Transverse colon (tissue), 3 donors: ENCODE results near the gene DOCK9.

Source experiments
- EP300 ChIP-seq: sonication (generic); formaldehyde crosslinking; IDR thresholded peaks from one replicate; pipeline ENCODE4 v1.6.1; 2017; ENCODE audit warnings: antibody characterized with exemption, low read depth
- POLR2A ChIP-seq: fragments of 450-650 bp; IDR thresholded peaks from one replicate; pipeline ENCODE4 v1.6.1; 2016; ENCODE audit warnings: antibody characterized with exemption, mild to moderate bottlenecking, moderate library complexity
- TF ChIP-seq, protein P1 (sequence below), 5 experiments: fragments of 200-600 bp in 3 of 5; fragments of 450-650 bp in 2 of 5; sonication (generic) in 3 of 5; IDR thresholded peaks; 1 replicate in 2 of 5; 2 replicates in 3 of 5; pipeline ENCODE4 v1.5.1; 2016 to 2017; ENCODE audit warnings: antibody characterized with exemption in 5 of 5, inconsistent platforms in 3 of 5, mild to moderate bottlenecking in 2 of 5, moderate library complexity in 1 of 5

DNA sequence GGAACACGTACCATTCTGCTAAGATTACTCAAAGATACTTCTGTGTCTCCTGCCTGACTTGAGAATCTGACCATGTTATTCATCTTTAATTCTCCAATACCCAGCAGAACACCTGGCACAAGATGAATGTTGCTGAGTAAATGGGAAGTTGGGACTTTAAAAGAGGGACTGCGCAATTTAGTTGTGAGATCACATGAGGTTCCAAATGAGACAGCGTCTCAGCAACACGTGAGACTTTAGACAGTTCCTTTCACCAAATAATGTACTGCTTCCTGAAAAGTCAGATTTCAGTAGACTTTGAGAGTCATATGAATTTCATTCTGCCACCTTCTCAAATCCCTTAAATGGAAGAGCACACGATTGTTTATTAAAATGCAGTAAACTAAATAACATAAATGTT lies 36.7 kb downstream of the DOCK9 start:
- TF ChIP-seq, protein P1, sequence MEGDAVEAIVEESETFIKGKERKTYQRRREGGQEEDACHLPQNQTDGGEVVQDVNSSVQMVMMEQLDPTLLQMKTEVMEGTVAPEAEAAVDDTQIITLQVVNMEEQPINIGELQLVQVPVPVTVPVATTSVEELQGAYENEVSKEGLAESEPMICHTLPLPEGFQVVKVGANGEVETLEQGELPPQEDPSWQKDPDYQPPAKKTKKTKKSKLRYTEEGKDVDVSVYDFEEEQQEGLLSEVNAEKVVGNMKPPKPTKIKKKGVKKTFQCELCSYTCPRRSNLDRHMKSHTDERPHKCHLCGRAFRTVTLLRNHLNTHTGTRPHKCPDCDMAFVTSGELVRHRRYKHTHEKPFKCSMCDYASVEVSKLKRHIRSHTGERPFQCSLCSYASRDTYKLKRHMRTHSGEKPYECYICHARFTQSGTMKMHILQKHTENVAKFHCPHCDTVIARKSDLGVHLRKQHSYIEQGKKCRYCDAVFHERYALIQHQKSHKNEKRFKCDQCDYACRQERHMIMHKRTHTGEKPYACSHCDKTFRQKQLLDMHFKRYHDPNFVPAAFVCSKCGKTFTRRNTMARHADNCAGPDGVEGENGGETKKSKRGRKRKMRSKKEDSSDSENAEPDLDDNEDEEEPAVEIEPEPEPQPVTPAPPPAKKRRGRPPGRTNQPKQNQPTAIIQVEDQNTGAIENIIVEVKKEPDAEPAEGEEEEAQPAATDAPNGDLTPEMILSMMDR (IDR thresholded peaks at IDR 0.05) = no peak
- TF ChIP-seq POLR2A (no peak), EP300 (no peak)
